GM21423 (cell line): ENCODE results near the gene KCNRG.
A peak's percentile ranks its signal among the peaks of the same experiment; 100 is the strongest.
"Not testable (repeated sequence)": the region's sequence is repeated elsewhere in the genome, so short reads cannot be mapped to it uniquely, and the experiment has no call there.

Experiments used
- ATAC-seq: cut with Tn5 transposase; IDR thresholded peaks from one replicate; pipeline ENCODE4 v1.9.1; 2021; ENCODE audit warnings: mild to moderate bottlenecking, moderate library complexity; ENCODE audit not compliant: unreplicated experiment

KCNRG gene

GRCh38 chr13:50011461-50011860 lies 3.8 kb upstream of the KCNRG start:
- ATAC-seq = no peak

GRCh38 chr13:50012396-50013169 lies 2.7 kb upstream of the KCNRG start:
- ATAC-seq = no peak

- no peak for ATAC-seq
Measured at GRCh38 chr13:50014386-50014785, 858 bp upstream of the KCNRG start.

GRCh38 chr13:50015750-50016149 lies 506 bp downstream of the KCNRG start:
- ATAC-seq = no peak

- ATAC-seq = no peak
Measured at GRCh38 chr13:50016444-50016843, 1.2 kb downstream of the KCNRG start.

- no peak for ATAC-seq
Measured at GRCh38 chr13:50017819-50018218, 2.6 kb downstream of the KCNRG start.

GRCh38 chr13:50025436-50025835 lies 10.2 kb downstream of the KCNRG start:
- no peak for ATAC-seq

- peak; percentile 99 for ATAC-seq
Measured at GRCh38 chr13:50026788-50027473, 11.7 kb downstream of the KCNRG start.

GRCh38 chr13:50030315-50030714 lies 15.1 kb downstream of the KCNRG start:
- no peak for ATAC-seq

- ATAC-seq = no peak
Measured at GRCh38 chr13:50033725-50034124, 18.5 kb downstream of the KCNRG start.

GRCh38 chr13:50037788-50038187 lies 22.5 kb downstream of the KCNRG start:
- no peak for ATAC-seq

GRCh38 chr13:50038266-50038665 lies 23.0 kb downstream of the KCNRG start:
- no peak for ATAC-seq

GRCh38 chr13:50052478-50052877 lies 37.2 kb downstream of the KCNRG start:
- no peak for ATAC-seq

GRCh38 chr13:50053844-50054243 lies 38.6 kb downstream of the KCNRG start:
- no peak for ATAC-seq

GRCh38 chr13:50055454-50055853 lies 40.2 kb downstream of the KCNRG start:
- ATAC-seq = no peak

GRCh38 chr13:50060718-50061117 lies 45.5 kb downstream of the KCNRG start:
- no peak for ATAC-seq

- not testable (repeated sequence) for ATAC-seq
Measured at GRCh38 chr13:50062336-50062735, 47.1 kb downstream of the KCNRG start.

- no peak for ATAC-seq
Measured at GRCh38 chr13:50065712-50066111, 50.5 kb downstream of the KCNRG start.

GRCh38 chr13:50068508-50068907 lies 53.3 kb downstream of the KCNRG start:
- ATAC-seq = no peak

- ATAC-seq = no peak
Measured at GRCh38 chr13:50069261-50069660, 54.0 kb downstream of the KCNRG start.

- ATAC-seq = no peak
Measured at GRCh38 chr13:50070186-50070585, 54.9 kb downstream of the KCNRG start.
